Measurements from ENCODE around the gene WDR70.

The WDR70 gene

DNA sequence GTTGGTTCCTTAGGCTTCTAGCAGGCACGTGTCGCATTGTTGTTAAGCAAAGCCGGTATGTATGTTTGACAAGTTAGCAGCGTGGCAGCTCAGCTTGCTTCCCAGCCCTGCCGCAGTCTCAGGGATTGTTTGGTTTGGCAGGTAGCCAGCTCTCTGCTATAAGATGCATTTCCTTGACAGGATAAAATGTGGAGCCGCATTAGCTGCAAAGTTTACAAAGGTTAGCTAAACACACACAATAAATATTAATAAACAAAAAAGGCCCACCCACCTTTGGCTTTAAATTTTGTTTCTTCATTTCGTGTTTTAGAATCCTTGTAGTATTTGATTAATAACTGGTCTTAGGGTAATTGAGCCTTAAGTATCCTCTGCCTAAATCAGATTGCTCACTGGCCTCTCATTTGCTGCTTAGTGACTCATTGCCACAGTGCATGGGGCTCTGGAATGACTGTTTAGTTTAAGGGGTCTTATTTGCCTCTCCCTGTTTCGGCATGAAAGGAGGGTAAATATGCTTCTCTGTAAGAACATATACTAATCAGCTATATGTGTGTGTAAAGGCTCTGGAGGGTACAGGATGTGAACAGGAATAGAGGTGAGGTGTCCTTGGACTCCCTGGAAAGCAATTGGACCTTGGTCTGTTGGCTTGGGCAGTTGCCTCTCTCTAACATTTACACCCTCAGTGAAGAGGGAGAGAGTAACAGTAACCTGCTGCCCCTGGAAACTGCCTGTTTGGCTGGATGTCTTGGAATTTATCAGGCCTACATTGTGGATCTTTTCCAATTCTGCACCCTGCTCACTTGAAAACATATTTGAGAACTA, 338.7 kb downstream of the WDR70 start:
- TF ChIP-seq CTCF (IDR thresholded peaks at IDR 0.05): no peak
- H3K27ac ChIP-seq: peak overlapping the region in 1 of 2 donors; percentile 31
- no peak for DNase-seq (ENCODE audit: low spot score)
- H3K4me3 ChIP-seq: no peak overlapping the region

DNA sequence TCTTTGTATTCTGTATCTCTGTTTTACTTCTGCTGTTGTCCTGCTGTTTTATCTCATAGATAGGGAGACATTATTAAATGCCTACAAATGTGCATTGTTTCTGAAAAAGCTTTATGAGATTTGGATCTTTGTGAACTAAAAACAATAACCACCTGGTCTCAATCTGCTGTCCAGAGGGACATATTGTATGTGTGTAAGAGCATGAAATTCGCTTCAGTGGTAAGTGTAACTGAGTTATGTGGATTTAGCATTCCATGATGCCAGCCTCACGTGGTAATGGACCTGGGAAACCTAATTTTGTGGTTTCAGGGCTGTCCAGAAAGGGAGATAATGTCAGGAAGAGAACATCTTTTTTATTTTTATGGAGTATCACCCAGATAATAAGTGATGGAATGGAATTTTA, 341.4 kb downstream of the WDR70 start:
- TF ChIP-seq CTCF (IDR thresholded peaks at IDR 0.05): no peak

GRCh38 chr5:37721447-37721871, 342.3 kb downstream of the WDR70 start:
- Histone ChIP-seq H3K27ac (no peak overlapping the region), H3K4me3 (no peak overlapping the region)
- TF ChIP-seq CTCF (IDR thresholded peaks at IDR 0.05): no peak
- no peak for DNase-seq (ENCODE audit: low spot score)

More for the DNA sequence above, 341.4 kb downstream of the WDR70 start:
- Histone ChIP-seq H3K4me3 (no peak overlapping the region), H3K27ac (no peak overlapping the region)
- DNase-seq (ENCODE audit: low spot score): no peak

GRCh38 chr5:37722236-37723161, 343.4 kb downstream of the WDR70 start:
- Histone ChIP-seq H3K4me3 (no peak overlapping the region), H3K27ac (no peak overlapping the region)
- DNase-seq (ENCODE audit: low spot score): no peak
- no peak for TF ChIP-seq CTCF (IDR thresholded peaks at IDR 0.05)

DNA sequence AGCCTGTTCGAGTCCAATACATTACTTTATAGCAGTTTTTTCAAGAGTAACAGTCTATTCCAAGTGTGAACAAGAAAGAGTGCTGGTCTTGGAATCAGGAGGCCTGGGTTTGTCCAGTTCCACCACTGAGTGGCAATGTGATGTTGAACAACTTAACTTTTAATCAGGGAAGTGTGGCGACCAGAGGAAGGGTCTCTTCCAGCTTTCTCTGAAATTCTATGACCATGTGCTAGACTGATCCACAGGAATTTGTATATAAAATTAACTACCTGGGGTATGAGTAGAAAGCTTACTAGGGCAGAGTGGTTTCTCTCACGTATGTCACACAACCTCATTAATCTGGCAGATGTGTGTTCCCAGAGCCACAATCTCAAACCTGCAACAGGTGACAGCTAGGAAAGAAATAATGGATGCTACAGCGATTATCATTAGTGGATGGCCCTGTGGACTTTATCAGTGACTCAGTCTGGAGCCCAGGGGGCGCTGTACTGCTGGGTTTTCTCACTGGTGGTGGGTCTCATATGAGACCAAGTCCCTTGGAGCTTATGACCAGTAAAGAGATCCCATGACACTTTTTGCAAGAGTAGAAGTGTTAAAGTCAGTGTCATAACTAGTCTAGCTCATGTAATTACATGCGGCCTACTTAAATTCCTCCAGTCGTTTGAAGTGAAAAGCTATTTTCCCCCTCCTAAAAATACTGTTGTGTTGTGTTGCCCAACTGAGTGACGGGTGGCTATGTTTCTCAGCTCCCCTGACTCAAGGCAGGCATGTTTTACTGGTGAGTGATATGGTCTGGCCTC, 344.2 kb downstream of the WDR70 start:
- DNase-seq (ENCODE audit: low spot score): no peak
- Histone ChIP-seq H3K4me3 (no peak overlapping the region), H3K27ac (no peak overlapping the region)
- no peak for TF ChIP-seq CTCF (IDR thresholded peaks at IDR 0.05)

DNA sequence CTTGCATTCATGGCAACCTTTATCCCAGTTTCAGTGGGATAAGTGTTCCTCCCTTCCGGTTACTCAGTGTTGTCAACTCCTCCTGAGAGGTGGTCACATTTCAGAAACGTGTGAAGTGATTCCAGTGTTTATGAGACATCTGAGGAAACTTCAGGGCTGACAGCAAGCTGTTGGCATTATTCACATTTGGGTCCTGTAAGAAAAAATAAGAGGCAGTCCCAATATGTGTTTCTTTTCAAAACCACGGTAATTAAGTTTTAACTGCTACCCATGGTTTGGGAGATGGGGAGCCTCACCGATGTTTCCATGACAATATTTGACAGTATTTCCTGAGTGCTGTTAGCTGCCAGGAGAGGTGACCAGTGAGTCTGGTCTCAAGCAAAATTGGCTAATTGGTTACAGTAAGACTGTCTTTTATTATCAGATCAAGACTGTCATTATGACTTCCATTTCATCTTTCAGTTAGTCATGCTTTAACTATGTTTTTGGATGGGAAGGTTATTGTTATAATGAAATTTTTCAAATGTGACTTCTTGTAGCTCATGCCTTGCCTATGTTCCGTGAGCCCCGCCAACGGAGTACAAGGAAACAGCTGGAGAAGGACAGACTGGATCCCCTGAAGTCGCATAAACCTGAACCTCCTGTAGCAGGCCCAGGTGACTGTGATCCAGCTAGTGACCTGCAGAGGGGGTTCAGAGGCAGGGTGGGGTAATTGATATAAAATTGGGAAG, 345.4 kb downstream of the WDR70 start:
- no peak overlapping the region for H3K27ac ChIP-seq
- DNase-seq (ENCODE audit: low spot score): no peak

More for the DNA sequence above, 345.4 kb downstream of the WDR70 start:
- TF ChIP-seq CTCF (IDR thresholded peaks at IDR 0.05): no peak
- no peak overlapping the region for H3K4me3 ChIP-seq

Data from coronary artery (tissue), 2 donors.